Psoas muscle (tissue), 8 donors: ENCODE data around the gene STAB2. TPM values are rescaled to one million over a fixed set of nuclear protein-coding genes. Genes with fewer than 3 reads are reported as not detected.
A peak's percentile ranks its signal among the peaks of the same experiment; 100 is the strongest.

Source experiments
- ATAC-seq, 4 donors: fragments of 200-7000 bp; cut with Tn5 transposase; one replicate each; pipeline ENCODE4 v1.9.1; 2020; ENCODE audit warnings: moderate library complexity in 3 of 4, mild to moderate bottlenecking in 2 of 4
- DNase-seq, 2 donors: peaks; one replicate each; pipeline ENCODE4 v3.0.0-alpha.2; 2020
- H3K27ac ChIP-seq: fragments of 200-600 bp; one replicate; pipeline ENCODE4 v1.8.0; 2022
- H3K27me3 ChIP-seq, 3 donors: fragments of 200-600 bp in 1 of 3; one replicate each; pipeline versions ENCODE4 v1.6.1 to v1.8.0; 2013 to 2022; ENCODE audit warnings: low read length in 2 of 3, mild to moderate bottlenecking in 2 of 3, moderate library complexity in 1 of 3; ENCODE audit not compliant: insufficient read depth in 3 of 3
- H3K36me3 ChIP-seq, 2 donors: fragments of 200-600 bp in 1 of 2; one replicate each; pipeline versions ENCODE4 v1.6.1 to v1.8.0; 2013 to 2022; ENCODE audit warnings: low read depth in 1 of 2, mild to moderate bottlenecking in 1 of 2, moderate library complexity in 1 of 2; ENCODE audit not compliant: insufficient read depth in 1 of 2
- H3K4me1 ChIP-seq: fragments of 200-600 bp; one replicate; pipeline ENCODE4 v1.8.0; 2022
- H3K4me3 ChIP-seq: fragments of 200-600 bp; one replicate; pipeline ENCODE4 v1.8.0; 2022; ENCODE audit warnings: mild to moderate bottlenecking
- H3K9me3 ChIP-seq: fragments of 200-600 bp; one replicate; pipeline ENCODE4 v1.8.0; 2022
- WGBS, 3 donors: extraction: QIAGEN DNeasy Blood & Tissue Kit; methylation state at CpG; one replicate each; pipeline versions ENCODE4 v1.1.6 to v1.1.7; 2013; 5-methylcytosine and 5-hydroxymethylcytosine counted together
- intact Hi-C, 2 donors: fragments of 100-400 bp; cut with DNase I; formaldehyde crosslinking; loops; one replicate each; pipeline versions ENCODE4 v1.11.0 to v1.14.2; 2022
- polyA plus RNA-seq, 3 donors: library from polyadenylated mRNA; stranded (reverse); fragments of 200-250 nt; gene quantifications; one replicate each; pipeline ENCODE4 v1.2.3, GENCODE V29; 2013
- total RNA-seq, 4 donors: library from RNA; stranded (reverse); fragmentation: NEBNext Ultra II Directional in 2 of 4; extraction: Animal tissue kit (Norgen Biotek cat#: 25700) in 2 of 4; gene quantifications; one replicate each; pipeline versions ENCODE4 v1.2.1 to v1.2.4, GENCODE V29; 2021 to 2023
- TF ChIP-seq, protein P1 (sequence below): fragments of 200-600 bp; IDR thresholded peaks from one replicate; pipeline ENCODE4 v1.8.0; 2022; ENCODE audit warnings: antibody characterized with exemption
- donor health status: healthy with polysubstance abuse.
- donor health status: DM: no; HTN: no; CAD: no; lungs with moderate emphysema.
- donor health status: Bipolar disorder and iron deficiency.
- donor health status: healthy.
- donor health status: DM: yes; HTN: yes; CAD: no.
- donor health status: DM: no; HTN: no; CAD: no.
- donor health status: DM: no; HTN: no; CAD: no.
- donor health status: DM: yes; HTN: yes; CAD: no.

Gene STAB2
- total and polyA plus RNA-seq, 7 donors: under 0.01 to 0.32 (median 0.06) TPM; not detected in 2

DNA sequence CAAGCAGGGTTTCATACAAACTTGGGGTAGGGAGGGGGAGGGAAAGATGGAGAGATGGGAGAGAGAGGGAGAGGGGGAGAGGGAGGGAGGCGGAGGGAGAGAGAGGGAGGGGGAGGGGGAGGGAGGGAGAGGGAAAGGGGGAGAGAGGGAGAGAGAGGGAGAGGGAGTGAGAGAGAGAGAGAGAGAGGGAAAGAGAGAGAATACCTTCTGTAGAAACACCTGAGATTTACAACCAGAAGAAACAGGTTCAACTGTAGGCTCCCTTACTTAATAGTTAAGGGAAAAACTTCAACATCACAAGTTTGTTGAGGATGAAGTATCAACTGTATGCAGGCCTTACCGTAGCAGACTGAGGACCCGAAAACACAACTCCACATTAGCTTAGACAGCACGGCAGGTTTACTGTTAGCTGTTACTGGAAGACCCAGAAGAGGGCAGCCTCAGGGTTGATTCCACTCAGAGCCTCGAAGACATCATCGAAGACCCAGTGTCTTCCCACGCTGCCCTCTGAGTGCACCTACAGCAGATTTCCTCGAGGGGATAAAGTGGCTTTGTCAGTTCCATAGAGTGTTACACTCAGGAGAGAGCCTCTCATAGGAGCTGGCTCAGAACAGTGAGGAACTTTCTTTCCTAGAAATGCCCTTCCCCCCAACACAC is 181.5 kb downstream of the STAB2 start:
- Histone ChIP-seq H3K9me3 (no peaks in the 10 kb centered on the region), H3K27ac (no peak overlapping the region), H3K4me3 (no peak overlapping the region), H3K4me1 (peaks cover 6% of the 10 kb centered on the region), H3K36me3 (peaks cover 0 to 26% of the 10 kb centered on the region in 2 donors), H3K27me3 (no peaks in the 10 kb centered on the region)
- ATAC-seq: peak in 1 of 4 donors; percentile 16
- intact Hi-C loops: no loop called here
- no peak for DNase-seq
- TF ChIP-seq, protein P1, sequence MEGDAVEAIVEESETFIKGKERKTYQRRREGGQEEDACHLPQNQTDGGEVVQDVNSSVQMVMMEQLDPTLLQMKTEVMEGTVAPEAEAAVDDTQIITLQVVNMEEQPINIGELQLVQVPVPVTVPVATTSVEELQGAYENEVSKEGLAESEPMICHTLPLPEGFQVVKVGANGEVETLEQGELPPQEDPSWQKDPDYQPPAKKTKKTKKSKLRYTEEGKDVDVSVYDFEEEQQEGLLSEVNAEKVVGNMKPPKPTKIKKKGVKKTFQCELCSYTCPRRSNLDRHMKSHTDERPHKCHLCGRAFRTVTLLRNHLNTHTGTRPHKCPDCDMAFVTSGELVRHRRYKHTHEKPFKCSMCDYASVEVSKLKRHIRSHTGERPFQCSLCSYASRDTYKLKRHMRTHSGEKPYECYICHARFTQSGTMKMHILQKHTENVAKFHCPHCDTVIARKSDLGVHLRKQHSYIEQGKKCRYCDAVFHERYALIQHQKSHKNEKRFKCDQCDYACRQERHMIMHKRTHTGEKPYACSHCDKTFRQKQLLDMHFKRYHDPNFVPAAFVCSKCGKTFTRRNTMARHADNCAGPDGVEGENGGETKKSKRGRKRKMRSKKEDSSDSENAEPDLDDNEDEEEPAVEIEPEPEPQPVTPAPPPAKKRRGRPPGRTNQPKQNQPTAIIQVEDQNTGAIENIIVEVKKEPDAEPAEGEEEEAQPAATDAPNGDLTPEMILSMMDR: no peak
- WGBS, 3 donors: 79 to 89% (median 86%) methylated on average over 7 of the region's 8 CpGs

DNA sequence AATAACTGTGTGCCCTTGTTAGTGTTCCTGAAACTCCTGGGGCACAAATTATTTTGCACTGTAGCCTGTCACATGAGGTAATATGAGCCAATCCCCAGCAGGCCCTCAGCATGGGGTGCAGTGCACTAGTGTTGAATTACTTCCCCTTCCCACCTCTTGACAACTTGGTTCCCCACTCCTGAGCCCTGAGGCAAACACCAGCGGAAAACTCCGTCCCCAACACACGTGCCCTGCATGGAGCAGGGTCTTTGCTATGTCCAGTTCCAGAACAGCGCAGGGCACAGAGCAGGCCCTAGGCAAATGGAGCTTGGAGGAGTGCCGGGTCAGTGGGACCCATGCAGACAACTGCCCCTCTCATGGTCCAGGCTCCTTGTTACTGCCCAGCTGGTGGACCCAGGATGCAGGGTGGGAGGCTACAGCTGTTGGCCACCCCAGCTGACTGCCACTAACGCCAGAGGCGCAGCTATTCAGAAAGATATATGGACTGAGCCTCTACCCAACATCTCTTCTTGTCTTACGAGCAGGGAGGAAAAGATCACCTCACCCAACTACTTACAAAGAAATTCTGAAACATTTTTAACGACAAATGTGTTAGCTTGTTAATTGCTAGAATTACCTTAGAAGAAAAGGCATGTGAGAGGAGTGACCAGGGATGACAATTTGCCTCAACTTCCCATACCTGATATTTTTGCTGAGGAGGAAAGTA is 182.3 kb downstream of the STAB2 start:
- DNase-seq: no peak
- H3K27ac ChIP-seq: no peak overlapping the region
- H3K36me3 ChIP-seq: peaks cover 0 to 23% of the 10 kb centered on the region in 2 donors
- H3K4me1 ChIP-seq: peaks cover 6% of the 10 kb centered on the region
- ATAC-seq: peak in 2 of 4 donors; percentile 10 to 21
- 80 to 86% (median 82%) methylated on average over 9 of the region's 9 CpGs for WGBS, 3 donors
- H3K27me3 ChIP-seq: no peaks in the 10 kb centered on the region
- H3K4me3 ChIP-seq: no peak overlapping the region
- no peaks in the 10 kb centered on the region for H3K9me3 ChIP-seq
- intact Hi-C loops: no loop called here
- TF ChIP-seq, protein P1: no peak

DNA sequence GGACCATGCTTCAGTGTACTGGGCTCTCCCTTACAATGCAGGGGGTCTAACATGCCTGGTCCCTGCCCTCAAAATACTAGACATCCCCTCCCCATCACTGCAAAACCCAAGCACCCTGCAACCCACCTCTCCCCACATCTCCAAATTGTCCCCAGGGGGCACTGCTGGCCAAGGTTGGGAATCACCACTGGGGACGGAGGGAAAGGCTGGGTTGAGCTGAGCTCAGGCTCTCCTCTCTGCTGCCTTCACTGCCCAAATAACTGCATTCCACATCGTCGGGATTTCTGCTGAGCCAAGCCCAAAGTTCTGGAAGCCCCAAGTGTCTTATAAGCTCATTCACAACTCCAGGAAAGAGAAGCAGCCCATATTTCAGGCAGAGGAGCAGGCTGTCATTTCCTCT is 184.4 kb downstream of the STAB2 start:
- Histone ChIP-seq H3K27ac (no peak overlapping the region), H3K9me3 (no peaks in the 10 kb centered on the region), H3K4me3 (no peak overlapping the region), H3K4me1 (peaks cover 6% of the 10 kb centered on the region), H3K36me3 (peaks cover 0 to 6% of the 10 kb centered on the region in 2 donors), H3K27me3 (no peaks in the 10 kb centered on the region)
- peak; percentile 27 to 60 for DNase-seq
- peak; percentile 72 to 94 (median 82) for ATAC-seq
- intact Hi-C loops: loop anchor here (5.0 to 10.0 kb wide), 3 partner anchors 103 to 161 kb away; partner anchors contain the start of gene HSP90B1 (in 1 of the 2)
- 16 to 42% (median 31%) methylated on average over 3 of the region's 3 CpGs for WGBS, 3 donors
- TF ChIP-seq, protein P1: peak; percentile 52

- 76 to 86% (median 80%) methylated on average over 7 of the region's 7 CpGs for WGBS, 3 donors
- H3K4me1 ChIP-seq: peaks cover 6% of the 10 kb centered on the region
- peaks cover 0 to 13% of the 10 kb centered on the region in 2 donors for H3K36me3 ChIP-seq
- no peak overlapping the region for H3K27ac ChIP-seq
- TF ChIP-seq, protein P1: no peak
- DNase-seq (no peak), ATAC-seq (peak in 3 of 4 donors; percentile 29 to 46 (median 36))
- H3K9me3 ChIP-seq: no peaks in the 10 kb centered on the region
- no peaks in the 10 kb centered on the region for H3K27me3 ChIP-seq
- intact Hi-C loops: loop anchor here (5.0 to 10.0 kb wide), 3 partner anchors 102 to 160 kb away; partner anchors contain the start of gene HSP90B1 (in 1 of the 2)
- H3K4me3 ChIP-seq: no peak overlapping the region
Measured at GRCh38 chr12:103772367-103773108, 185.5 kb downstream of the STAB2 start.
